GM18861 (cell line): ENCODE data around the gene HAUS7.

Experiments used
- ATAC-seq: cut with Tn5 transposase; IDR thresholded peaks from one replicate; pipeline ENCODE4 v1.9.1; 2021; ENCODE audit not compliant: unreplicated experiment

HAUS7 gene

DNA sequence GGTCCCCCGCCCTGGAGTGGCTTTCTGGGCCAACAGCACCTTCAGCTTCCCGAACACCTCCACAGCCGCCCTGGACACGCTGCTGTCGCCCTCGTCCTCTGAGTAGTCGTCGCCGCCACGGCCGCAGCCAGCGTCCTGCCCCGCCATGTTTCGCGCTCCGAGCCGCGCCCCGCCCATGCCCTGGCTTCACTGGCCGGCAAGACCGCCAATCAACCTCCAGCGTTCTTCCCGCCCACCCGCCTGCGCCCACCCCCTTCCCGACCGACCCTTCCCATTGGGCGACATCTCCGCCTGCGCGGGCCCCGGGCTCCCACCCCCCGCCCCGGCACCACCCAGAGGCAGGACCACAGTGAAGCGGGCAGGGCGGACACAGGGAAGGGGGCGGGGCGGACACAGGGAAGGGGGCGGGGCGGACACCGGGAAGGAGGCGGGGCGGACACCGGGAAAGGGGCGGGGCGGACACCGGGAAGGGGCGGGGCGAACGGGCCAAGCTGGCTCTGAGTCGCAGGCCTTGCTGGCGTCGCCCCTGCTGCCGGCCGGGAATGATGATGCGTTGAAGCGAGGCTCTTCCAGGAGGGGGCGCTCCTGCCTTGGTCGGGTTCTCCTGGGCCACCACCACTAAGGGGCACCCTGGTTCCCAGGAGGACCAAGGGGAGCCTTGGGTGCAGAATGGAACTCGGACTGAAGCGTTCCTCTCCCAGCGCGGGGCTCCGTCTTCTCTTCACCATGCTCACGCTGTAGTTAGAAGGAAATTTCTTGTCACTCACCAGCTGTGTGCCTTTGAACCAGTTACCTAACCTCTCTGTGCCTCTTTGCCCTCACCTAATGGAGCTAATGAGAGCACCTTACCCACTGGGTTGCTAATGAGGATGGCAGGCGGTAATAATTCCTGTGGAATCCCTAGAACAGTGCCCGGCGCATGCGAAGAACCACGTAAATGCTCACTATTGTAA is at the start of gene HAUS7:
HAUS7 (minus strand) TSS at position 166 of the 953 bp plus-strand sequence; CDS start at position 147, 19 bp downstream.
- ATAC-seq: peak; percentile 63

DNA sequence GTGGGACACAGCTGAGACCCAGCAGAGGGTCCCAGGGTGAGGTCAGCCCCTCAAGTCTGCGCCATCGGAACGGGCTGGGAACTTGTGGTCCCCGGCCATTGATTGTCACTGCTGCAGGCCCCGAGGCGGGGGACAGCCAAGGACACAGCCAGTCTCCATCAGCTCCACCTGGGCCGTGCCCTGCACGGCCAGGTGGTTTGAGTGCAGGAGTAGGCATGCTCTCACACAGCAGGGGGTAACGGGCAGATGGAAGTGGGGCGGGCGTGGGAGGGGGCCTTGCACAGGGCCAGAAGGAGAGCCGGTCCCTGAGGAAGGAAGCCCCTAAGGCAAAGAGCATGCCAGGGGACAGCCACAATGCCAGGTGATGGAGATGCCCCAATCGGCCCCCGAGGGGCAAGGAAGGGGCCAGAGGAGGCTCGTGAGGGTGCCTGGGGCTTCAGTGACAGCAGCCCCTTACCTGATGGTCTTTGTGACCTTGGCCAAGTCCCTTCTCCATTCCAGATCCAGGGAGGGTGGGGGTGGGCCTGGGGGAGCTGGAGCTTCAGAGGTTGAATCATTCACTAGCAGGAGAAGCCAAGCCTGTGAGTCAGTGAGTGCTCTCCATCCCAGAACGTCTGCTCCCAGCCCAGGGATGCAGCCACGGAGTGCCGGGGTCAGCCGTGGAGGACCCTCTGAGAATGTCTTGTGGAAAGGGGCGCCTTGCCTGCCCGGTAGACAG is 49.4 kb upstream of the HAUS7 start:
- ATAC-seq: no peak

DNA sequence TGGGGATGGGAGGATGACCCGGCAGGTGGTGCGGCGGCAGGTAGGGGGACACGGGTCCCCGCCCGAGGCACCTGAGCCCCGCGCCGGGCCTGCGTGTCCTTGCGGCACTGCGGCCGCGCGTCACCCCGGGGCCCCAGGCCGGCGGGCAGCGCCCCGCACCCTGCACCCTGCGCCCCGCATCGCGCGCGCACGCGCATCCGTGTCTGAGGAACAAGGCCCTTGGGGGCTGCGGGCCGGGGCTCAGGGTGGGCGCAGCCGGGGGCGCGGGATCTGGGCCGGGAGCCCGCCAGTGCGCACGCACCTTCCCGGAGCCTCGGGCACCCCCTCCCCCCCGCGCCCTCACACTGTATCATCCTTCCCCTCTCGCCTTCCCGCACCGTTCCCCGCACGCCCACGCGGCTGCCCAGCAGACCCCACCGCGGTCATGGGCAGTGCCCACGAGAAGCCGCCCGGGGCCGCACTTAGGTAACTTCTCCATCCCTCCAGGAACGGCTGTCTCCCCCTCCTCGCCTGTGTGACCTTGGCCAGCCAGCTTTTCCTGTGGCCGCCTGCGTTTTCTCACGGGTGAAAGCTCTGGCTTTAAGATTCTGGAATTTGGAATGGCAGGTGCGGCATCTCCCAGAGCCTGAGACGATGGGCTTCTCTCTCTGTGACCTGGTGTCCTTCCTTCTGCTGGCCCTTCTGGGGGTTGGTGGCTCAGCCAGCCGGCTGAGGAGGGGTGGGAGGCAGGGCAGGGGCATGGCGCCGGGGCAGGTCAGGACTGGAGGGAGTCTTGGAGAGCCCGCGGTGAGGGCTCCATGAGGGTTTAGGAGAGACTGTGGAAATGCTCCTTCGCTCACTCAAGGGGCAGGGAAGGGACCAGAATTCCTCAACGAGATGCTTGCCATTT is 47.8 kb upstream of the HAUS7 start:
- ATAC-seq: no peak

DNA sequence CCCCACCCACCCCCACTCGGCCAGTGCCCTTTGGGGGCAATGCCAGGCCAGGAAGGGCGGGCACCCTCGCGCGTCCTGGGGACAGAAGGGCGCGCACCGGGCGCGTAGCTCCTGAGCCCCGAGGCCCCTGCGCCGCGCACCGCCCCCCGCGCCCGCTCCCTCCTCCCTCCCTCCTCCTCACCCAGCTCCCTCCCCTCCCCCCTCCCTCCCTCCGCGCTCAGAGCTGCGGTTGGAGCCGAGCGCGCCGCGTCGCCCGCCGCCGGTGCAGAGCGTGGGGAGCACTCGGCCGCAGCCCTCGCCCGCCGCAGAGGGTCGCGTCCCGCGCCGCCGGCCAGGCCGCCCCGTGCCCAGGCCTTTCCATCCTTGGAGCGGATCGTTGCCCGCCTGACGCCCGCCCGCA is 47.0 kb upstream of the HAUS7 start, which contains the start of gene ATP2B3:
ATP2B3 (plus strand) TSS at position 220 of the 400 bp plus-strand sequence. CDS start 18,606 bp downstream, outside the sequence.
- no peak for ATAC-seq

DNA sequence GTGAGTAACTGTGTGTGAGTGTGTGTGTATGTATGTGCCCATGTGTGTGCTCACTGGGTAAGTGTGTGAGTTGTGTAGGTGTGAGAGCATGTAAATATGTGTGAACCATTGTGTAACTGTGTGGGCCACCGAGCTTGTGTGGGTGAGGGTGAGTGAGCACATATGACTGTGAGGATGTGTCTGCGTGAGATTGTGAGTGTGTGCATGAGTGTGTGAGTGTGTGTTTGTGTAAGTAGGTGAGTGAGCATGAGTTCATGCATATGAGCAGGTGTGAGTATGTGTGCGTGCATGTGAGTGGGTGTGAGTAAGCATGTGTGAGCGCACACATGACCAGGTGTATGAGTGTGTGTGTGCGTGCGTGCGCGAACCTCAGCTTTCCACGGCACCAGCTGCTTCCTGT is 45.7 kb upstream of the HAUS7 start:
- no peak for ATAC-seq

GRCh38 chrX:153515435-153515834 is 45.1 kb upstream of the HAUS7 start:
- ATAC-seq: no peak

DNA sequence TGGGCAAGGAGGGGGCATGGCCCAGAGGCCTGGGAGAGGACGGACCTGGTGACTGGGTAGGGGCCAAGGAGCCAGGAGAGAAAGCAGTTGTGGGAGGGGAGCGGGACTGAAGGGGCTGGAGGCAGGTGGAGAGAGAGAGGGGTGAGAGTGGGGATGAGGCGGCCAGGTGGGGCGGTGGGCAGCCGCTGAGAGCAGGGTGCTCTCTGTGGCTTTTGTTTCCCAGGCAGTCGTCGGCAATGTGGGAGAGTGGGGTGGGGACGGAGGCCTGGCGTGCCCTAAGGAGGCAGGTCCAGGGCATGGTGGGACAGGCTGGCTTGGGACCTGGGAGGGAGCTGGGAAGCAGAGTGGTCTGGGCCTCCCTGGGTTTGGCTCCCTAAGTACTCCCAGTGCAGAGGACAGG is 43.9 kb upstream of the HAUS7 start:
- no peak for ATAC-seq

DNA sequence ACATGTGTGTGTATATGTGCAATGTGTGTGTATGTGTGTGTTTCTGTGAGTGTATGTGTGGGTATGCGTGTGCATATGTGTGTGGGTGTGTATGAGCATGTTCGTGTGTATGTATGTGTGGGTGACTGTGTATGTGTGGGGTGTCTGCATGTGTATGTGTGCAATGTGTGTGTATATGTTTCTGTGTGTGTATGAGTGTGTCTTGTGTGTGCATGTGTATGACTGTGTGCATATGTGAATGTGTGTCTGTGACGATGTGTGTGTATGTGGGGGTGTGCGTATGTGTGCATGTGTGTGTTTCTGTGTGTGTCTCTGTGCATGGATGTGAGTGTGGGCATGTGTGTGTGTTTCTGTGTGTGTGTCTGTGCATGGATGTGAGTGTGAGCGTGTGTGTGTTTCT is 42.9 kb upstream of the HAUS7 start:
- no peak for ATAC-seq

GRCh38 chrX:153512501-153512893 is 42.1 kb upstream of the HAUS7 start:
- no peak for ATAC-seq

DNA sequence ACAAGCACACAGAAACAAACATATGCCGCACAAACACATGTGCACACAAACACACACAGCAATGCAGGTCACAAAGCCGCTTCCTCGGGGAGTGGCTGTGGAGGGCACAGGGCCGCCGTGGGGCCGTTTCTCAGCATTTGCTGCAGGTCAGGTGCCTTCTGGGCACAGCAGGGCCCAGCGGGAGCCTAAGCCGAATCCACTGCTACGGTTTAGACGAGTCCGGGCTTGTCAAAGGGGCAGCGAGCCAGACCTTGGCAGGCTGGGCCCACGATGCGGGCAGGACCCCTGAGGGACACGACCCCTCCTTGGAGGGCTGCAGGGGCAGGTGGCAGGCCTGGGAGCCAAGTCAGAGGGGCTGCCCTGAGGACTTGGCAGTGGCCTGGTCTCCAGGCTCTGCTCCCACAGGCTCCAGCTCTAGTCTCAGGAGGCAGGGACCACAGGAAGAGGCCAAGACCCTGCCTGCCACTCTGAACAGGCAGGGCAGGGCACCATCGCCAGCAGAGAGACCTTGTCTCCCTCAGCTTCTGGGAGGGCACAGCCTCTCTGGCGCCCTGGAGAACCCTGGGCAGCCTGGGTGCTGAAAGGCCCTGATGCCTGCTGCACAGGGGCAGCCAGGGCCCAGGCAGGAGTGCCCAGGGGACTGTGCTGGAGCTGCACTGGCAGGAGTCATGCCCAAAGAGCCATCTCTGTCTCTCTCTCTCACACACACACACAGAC is 41.6 kb upstream of the HAUS7 start:
- ATAC-seq: no peak

DNA sequence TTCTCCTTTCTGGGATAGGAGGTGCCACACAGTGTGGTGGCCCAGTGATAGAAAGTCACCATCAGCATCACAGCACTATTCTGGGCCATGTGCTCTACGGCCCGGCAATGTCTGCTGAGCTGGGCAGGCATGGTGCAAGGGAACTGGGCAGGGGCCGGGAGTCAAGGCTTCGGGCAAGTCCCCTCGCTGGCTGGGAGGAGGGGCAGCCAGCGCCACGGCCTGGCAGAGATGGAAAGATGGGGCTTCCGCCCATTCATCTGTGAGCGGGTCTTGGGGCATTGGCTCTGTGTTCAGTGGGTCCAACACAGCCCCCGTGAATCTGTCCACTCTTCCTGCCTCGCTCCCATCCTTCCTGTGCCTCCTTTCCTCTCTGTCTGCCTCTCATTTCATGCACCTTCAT is 40.0 kb upstream of the HAUS7 start:
- ATAC-seq: no peak

DNA sequence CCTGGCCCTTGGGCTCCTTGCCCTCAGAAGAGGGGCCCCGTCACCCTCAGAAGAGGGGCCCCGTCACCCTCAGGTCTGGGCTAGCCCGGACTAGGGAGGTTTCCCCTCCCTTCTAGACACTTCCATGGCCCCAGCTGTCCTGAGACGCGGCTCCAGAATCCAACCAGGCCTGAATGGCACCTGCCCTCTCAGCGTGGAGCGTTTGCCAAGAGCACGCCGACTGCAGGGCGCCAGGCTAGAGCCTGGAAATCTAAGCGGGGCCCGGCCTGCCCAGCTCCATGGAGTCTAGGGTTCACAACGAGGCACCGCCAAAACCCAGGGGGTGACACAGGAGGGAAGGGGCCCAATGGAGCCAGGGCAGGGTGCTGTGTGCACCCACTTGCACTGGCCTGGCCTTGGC is 39.2 kb upstream of the HAUS7 start:
- ATAC-seq: no peak

DNA sequence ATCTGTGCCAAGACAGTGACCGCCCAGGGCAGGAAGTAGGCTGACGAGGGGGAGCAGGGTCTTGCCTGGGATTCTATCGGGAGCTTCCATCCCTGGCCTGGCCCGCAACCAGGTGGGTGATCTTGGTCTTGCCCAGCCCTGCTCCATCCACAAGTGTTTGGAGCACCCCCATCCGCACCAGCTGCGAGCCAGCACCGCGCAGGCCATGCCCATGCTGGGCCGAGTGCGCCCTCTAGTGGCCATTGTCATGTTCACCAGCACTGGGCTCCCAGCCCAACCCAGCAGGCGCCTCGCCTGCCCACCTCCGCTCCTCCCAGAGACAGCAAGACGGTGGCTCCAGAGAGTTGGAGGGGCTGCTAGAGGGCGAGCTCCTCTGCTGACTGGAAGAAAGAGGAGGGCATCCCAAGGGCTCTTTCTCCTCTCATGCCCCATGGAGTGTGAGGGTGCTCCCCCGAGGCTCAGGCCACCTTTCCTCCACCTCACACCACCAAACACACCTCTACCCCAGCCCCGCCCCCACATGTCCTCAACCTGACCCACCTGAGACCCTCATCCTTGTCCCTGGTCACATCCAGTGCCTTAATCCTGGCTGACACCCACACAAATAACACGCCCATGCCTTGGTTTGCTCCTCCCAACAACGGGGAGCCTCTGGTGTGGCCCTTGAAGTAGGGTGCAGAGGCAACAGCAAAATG is 37.3 kb upstream of the HAUS7 start:
- ATAC-seq: peak; percentile 81

DNA sequence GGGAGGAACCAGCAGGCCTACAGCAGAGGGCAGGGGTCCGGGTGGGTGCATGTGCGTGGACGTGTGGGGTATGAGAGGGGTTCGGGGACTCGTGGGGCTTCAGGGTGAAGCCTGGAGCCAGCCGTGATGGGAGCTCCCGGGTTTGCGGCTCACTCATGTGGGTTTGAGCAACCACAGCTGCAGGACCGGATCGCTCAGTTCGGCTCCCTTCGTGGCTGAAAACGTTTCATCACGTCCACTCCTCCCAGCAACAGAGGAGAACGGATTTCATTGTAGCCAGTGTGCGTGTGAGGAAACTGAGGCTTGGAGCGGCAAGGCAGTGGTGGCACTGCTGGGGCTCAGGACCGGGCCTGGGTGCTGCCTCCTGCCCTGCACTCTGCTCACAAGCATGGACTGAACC is 35.0 kb upstream of the HAUS7 start:
- no peak for ATAC-seq

DNA sequence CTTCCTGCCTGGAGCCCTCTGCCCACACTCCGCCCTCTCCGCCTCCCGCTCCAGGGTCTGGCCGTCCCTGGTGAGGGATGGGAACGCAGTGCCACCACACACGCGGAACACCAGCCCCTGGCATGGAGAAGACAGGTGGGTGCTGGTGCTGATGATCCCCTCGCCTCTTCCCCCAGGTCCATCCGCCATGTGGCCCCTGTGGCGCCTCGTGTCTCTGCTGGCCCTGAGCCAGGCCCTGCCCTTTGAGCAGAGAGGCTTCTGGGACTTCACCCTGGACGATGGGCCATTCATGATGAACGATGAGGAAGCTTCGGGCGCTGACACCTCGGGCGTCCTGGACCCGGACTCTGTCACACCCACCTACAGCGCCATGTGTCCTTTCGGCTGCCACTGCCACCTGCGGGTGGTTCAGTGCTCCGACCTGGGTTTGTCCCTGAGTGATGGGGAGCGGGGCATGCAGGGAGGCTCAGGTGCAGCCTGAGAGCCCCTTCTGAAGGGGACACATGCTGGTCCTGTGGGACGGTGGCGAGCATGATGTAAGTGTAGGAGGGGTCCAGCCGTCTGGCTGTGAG is 34.2 kb upstream of the HAUS7 start:
- no peak for ATAC-seq

DNA sequence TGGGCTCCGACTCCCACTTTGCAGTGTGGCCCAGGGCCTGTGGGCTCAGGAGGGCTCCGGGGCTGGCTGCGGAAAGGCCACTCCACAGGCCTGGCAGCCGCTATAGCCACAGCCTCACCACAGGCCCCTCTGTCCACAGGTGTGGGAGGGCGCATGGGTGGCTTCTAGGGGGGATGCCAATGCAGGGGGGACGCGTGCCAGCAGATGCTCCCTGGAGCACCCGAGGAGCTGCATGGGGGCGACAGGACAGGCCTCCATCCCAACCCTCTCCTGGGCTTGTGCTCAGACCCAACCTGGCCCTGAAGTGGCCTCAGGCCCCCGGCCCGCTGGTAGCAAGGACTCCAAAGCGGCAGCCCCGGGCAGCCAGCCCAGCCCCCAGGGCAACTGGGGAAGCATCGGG is 32.4 kb upstream of the HAUS7 start:
- ATAC-seq: no peak

GRCh38 chrX:153502131-153502530 is 31.8 kb upstream of the HAUS7 start:
- ATAC-seq: no peak

GRCh38 chrX:153501530-153501929 is 31.2 kb upstream of the HAUS7 start:
- no peak for ATAC-seq

DNA sequence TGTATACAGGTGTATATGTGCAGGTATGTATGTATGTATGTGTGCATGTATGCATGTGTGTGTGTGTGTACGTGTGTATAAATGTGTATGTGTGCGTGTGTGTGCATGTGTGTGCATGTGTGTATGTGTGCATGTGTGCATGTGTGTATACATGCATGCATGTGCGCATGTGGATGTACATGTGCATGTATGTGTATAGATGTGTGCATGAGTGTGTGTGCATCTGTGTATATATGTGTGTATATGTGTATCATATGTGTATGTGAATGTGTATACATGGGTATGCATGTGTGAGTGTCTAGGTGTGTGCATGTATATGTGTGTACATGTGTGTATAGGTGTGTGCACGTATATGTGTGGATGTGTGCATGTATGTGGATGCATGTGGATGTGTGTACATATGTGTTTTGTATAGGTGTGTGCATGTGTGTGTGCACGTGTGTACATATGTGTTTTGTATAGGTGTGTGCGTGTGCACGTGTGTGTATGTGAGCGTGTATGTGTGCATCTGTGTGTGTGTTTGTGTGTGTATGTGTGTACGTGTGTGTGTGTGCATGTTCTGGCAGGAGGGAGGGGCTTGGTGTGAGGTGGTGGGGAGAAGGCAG is 30.4 kb upstream of the HAUS7 start:
- ATAC-seq: no peak
